HFFc6 (cell line): ENCODE measurements around the gene THRAP3. TPM values are rescaled to one million over a fixed set of nuclear protein-coding genes. Genes with fewer than 3 reads are reported as not detected.

Source experiments
- DNase-seq: peaks from one replicate; pipeline ENCODE4 v3.0.0-alpha.2; 2018
- H3K27ac Mint-ChIP-seq: 2 replicates; pipeline ENCODE4 v1.8.0; 2020; ENCODE audit warnings: mild to moderate bottlenecking, mixed read lengths
- H3K27me3 Mint-ChIP-seq: 2 replicates; pipeline ENCODE4 v1.8.0; 2021; ENCODE audit warnings: mild to moderate bottlenecking, moderate library complexity, mixed read lengths; ENCODE audit not compliant: insufficient read depth
- H3K36me3 Mint-ChIP-seq: 2 replicates; pipeline ENCODE4 v1.8.0; 2021; ENCODE audit warnings: low read depth, mixed read lengths
- H3K4me1 Mint-ChIP-seq: 2 replicates; pipeline ENCODE4 v1.8.0; 2020; ENCODE audit warnings: low read depth, mixed read lengths
- H3K4me3 Mint-ChIP-seq: 2 replicates; pipeline ENCODE4 v1.8.0; 2020; ENCODE audit warnings: mild to moderate bottlenecking, moderate library complexity, mixed read lengths
- H3K9me3 Mint-ChIP-seq: 2 replicates; pipeline ENCODE4 v1.8.0; 2020; ENCODE audit warnings: mild to moderate bottlenecking, mixed read lengths
- total RNA-seq, 6 experiments: library from RNA; stranded (reverse); fragmentation: NEBNext Ultra II Directional; extraction: Animal tissue kit (Norgen Biotek cat#: 25700); gene quantifications; 2 replicates in 1 of 6; 3 replicates in 5 of 6; pipeline ENCODE4 v1.2.3, GENCODE V29; 2021
- TF ChIP-seq, protein P1 (sequence below): fragments of 200-600 bp; sonication (generic); IDR thresholded peaks from 2 replicates; pipeline ENCODE4 v1.5.0; 2021; ENCODE audit warnings: antibody characterized with exemption, mild to moderate bottlenecking

THRAP3 gene
- total RNA-seq, 6 experiments from 2014 or later = 116 to 126 (median 121) TPM

DNA sequence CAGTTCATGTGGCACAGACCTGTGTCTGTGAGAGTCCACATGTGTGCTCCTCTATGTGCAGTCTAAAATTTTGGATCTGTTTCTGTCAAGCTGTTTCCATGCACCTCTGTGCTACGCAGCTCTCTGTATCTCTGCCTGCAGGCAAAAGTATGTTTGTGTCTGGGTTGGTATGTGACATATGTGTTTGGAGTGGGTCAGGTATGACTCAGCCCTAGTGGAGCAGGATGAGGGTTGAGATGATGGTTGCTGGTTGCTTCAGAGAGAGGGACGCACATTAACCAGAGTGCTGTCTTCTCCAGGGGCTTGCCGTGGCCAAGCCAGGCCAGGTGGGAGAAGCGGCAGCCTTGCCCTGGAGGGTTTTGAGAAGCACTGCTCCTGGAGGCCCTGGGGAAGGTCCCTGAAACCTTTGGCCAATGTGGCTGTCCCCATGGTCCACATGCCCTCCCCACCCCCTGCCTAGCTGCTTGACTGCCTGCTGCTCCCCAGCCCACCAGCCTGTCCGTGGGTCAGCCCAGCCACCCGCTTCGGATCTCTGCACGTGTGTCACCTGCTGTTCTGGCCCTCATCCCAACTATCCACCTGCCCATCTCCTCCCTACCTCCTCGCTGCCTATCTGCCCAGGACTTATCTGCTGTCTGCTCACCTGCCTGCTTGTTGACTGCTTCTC is 103.3 kb downstream of the THRAP3 start:
- H3K27me3 Mint-ChIP-seq = peaks cover 4% of the 10 kb centered on the region; the same call in 1 of the 2 replicates
- peak overlapping the region; percentile 80 for H3K27ac Mint-ChIP-seq
- no peaks in the 10 kb centered on the region for H3K9me3 Mint-ChIP-seq
- H3K4me1 Mint-ChIP-seq = peaks cover 43% of the 10 kb centered on the region
- no peak overlapping the region for H3K4me3 Mint-ChIP-seq
- TF ChIP-seq, protein P1, sequence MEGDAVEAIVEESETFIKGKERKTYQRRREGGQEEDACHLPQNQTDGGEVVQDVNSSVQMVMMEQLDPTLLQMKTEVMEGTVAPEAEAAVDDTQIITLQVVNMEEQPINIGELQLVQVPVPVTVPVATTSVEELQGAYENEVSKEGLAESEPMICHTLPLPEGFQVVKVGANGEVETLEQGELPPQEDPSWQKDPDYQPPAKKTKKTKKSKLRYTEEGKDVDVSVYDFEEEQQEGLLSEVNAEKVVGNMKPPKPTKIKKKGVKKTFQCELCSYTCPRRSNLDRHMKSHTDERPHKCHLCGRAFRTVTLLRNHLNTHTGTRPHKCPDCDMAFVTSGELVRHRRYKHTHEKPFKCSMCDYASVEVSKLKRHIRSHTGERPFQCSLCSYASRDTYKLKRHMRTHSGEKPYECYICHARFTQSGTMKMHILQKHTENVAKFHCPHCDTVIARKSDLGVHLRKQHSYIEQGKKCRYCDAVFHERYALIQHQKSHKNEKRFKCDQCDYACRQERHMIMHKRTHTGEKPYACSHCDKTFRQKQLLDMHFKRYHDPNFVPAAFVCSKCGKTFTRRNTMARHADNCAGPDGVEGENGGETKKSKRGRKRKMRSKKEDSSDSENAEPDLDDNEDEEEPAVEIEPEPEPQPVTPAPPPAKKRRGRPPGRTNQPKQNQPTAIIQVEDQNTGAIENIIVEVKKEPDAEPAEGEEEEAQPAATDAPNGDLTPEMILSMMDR = no peak
- peaks cover 4% of the 10 kb centered on the region; the same call in 1 of the 2 replicates for H3K36me3 Mint-ChIP-seq
- peak; percentile 81 for DNase-seq

DNA sequence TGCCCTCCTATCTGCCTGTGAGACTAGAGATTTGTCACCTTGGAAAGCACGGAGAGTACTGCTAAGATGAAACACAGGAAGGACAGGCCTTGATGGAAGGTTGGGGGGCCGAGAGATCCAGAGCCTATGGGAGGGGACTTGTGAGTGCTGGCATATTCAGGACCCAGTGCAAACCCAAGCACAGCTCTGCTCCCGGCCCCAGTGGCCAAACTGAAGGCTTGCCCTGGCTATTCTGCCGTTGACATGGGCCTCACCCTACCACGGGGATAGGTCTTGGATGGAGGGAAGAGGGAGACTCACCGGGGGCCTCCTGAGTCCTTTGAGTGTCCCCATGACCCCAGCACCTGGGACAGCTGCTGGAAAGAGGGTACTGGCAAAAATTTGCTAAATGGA is 103.8 kb downstream of the THRAP3 start:
- no peaks in the 10 kb centered on the region for H3K9me3 Mint-ChIP-seq
- peaks cover 2% of the 10 kb centered on the region; the same call in 1 of the 2 replicates for H3K27me3 Mint-ChIP-seq
- no peak for DNase-seq
- H3K27ac Mint-ChIP-seq = peak overlapping the region; percentile 80
- no peak overlapping the region for H3K4me3 Mint-ChIP-seq
- TF ChIP-seq, protein P1 = no peak
- H3K4me1 Mint-ChIP-seq = peaks cover 43% of the 10 kb centered on the region
- H3K36me3 Mint-ChIP-seq = peaks cover 4% of the 10 kb centered on the region; the same call in 1 of the 2 replicates

DNA sequence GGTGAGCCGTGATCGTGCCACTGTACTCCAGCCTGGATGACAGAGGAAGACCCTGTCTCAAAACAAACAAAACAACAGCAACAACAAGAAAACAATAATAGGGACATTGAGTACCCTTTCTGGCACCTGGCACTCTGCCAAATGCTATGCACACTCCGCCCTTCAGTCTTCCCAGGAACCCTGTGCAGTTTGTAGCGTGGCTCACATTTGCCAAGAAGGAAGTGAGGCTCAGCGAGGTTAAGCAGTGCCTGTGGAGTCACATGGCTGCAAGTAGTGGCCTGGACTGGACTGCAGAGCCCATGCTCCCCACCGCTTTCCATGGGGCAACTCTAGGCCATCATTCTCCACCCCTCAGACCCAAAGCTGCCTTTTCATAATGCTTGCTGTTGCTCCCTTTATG is 104.5 kb downstream of the THRAP3 start:
- no peak overlapping the region for H3K4me3 Mint-ChIP-seq
- H3K36me3 Mint-ChIP-seq = peaks cover 4% of the 10 kb centered on the region; the same call in 1 of the 2 replicates
- H3K9me3 Mint-ChIP-seq = no peaks in the 10 kb centered on the region
- TF ChIP-seq, protein P1 = no peak
- no peak overlapping the region; the same call in 1 of the 2 replicates for H3K27ac Mint-ChIP-seq
- peaks cover 43% of the 10 kb centered on the region for H3K4me1 Mint-ChIP-seq
- no peak for DNase-seq
- peaks cover 2% of the 10 kb centered on the region; the same call in 1 of the 2 replicates for H3K27me3 Mint-ChIP-seq

DNA sequence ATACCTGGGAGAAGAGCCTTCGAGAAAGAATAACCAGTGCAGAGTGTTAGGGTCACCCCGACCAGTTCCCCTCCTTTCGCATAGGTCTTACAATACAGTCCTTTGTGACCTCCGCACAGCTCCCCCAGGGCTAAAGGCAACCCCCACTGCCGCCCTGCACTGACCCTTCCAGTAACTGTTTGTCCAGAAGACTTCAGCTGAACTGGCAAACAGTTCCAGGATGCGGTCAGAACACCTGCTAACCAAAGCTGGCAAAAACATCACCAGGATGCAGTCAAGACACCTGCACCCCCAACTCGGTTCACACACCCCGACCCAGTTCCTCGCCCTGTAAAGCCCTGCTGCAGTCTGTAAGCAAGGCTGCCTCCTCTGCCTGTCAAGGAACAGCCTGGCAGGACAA is 105.6 kb downstream of the THRAP3 start:
- H3K27me3 Mint-ChIP-seq = peaks cover 2% of the 10 kb centered on the region; the same call in 1 of the 2 replicates
- no peaks in the 10 kb centered on the region for H3K9me3 Mint-ChIP-seq
- H3K27ac Mint-ChIP-seq = no peak overlapping the region
- peaks cover 4% of the 10 kb centered on the region; the same call in 1 of the 2 replicates for H3K36me3 Mint-ChIP-seq
- H3K4me1 Mint-ChIP-seq = peaks cover 32% of the 10 kb centered on the region
- no peak for DNase-seq
- no peak overlapping the region for H3K4me3 Mint-ChIP-seq
- TF ChIP-seq, protein P1 = no peak

DNA sequence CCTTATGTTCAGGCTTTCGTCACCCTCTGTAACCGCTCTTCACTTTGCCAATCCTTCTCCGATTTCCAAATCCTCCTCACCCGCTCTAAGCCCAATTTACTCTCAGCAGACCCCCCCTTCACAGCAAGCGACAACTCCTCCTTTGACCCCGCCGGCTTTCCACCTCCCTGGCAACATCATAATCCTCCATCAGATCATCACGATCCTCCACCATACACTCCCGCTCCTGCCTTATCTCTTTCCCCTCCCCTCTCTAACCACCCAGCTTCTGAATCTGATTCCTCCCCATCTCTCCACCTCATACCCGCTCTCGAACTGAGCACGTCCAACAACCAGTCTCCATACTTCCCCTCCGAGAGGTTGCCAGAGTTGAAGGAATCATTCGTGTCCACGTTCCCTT is 106.7 kb downstream of the THRAP3 start:
- no peak overlapping the region for H3K27ac Mint-ChIP-seq
- no peak for DNase-seq
- TF ChIP-seq, protein P1 = no peak
- peaks cover 4% of the 10 kb centered on the region; the same call in 1 of the 2 replicates for H3K36me3 Mint-ChIP-seq
- H3K4me3 Mint-ChIP-seq = no peak overlapping the region
- H3K4me1 Mint-ChIP-seq = peaks cover 28% of the 10 kb centered on the region
- no peaks in the 10 kb centered on the region for H3K9me3 Mint-ChIP-seq
- H3K27me3 Mint-ChIP-seq = peaks cover 2% of the 10 kb centered on the region; the same call in 1 of the 2 replicates
